ENCODE results near the gene NID2. TPM values are rescaled to one million over a fixed set of nuclear protein-coding genes. Genes with fewer than 3 reads are reported as not detected.

NID2 gene
- polyA plus RNA-seq, 2 donors, result 2.9 to 3.1 TPM

DNA sequence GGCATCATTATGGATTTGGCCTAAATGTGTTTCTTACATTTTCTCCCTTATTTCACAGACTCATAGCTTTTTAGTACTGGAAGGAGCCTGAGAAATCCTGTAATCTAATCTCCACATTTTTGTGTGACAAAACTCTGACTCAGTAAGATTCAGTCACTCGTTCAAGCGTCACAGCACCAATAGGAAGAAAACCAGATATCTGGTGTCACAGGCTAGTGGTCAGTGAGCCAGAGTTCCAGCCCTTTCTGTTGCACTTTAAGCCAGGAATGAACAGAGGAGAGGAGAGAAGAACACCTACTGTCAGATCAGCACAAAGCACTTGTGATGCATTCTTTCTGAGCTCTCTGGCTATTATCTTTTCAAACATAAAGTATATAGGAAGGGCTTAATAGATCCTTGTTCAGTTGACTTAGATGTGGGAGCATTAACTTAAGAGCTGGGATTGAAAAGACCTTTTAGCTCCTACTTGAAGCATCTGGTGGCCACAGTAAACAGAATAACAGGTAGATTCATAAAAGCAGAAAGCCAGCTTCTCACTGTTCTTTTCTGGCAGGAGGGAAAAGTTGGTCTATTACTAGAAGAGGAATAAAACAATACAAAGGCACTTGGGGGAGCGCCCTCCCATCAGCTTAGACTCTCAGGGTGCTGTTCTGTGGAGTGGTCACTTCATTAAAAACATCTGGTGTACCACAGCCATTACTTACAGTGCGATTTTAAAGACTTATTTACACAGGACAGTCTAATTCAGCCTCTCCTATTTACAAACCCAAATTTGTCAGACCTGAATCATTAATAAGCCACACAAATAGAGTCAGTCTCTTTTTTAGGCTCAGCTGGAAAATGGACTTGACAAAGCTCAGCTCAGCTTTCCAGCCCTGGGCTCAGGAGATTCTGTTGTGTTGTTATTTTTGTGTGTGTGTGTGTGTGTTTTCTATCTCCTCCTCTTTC is 12.2 kb upstream of the NID2 start:
- Histone ChIP-seq H3K27ac (ENCODE audit: low read depth in 2 of 2, low read length in 1 of 2) (no peak overlapping the region), H3K4me3 (ENCODE audit: low read depth in 1 of 2, low read length in 2 of 2) (no peak overlapping the region), H3K9me3 (ENCODE audit: control insufficient read depth in 2 of 2, insufficient read depth in 1 of 2, low read depth in 1 of 2, low read length in 1 of 2) (no peaks in the 10 kb centered on the region), H3K4me1 (ENCODE audit: control insufficient read depth in 2 of 2, insufficient read depth in 2 of 2, low read length in 1 of 2) (no peaks in the 10 kb centered on the region), H3K27me3 (ENCODE audit: control insufficient read depth in 1 of 2, insufficient read depth in 2 of 2, low read length in 2 of 2) (no peaks in the 10 kb centered on the region), H3K36me3 (ENCODE audit: control insufficient read depth in 2 of 2, insufficient read depth in 2 of 2, low read length in 1 of 2) (no peaks in the 10 kb centered on the region)
- whole genome bisulfite sequencing, 2 donors, result 61 to 76% methylated on average over 4 of the region's 4 CpGs

DNA sequence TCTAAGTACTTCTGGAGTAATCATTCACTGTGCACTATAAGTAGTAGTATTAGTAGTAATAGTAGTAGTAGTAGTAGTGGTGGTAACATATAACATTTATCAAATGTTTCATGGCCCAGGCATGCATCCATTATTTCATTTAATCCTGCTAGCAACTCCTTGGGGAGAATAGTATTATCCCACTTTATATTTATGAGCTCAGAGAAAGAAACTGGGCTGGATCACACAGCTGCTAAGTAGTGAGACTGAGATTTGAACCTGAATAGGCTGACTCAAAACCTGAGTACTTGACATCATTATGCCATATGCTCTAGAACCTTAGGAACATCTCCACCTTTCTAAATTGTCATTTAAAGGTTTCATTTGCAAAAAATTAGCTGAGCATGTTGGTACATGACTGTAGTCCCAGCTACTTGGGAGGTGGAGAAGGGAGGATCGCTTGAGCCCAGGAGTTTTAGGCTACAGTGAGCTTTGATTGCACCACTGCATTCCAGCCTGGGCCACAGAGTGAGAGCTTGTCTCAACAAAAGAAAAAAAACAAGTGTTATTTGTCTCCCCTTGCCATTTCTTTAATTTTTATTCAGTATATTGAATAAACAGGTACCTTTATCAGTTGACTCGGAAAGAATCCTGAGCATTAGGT is 11.4 kb upstream of the NID2 start:
- Histone ChIP-seq H3K9me3 (ENCODE audit: control insufficient read depth in 2 of 2, insufficient read depth in 1 of 2, low read depth in 1 of 2, low read length in 1 of 2) (no peaks in the 10 kb centered on the region), H3K27me3 (ENCODE audit: control insufficient read depth in 1 of 2, insufficient read depth in 2 of 2, low read length in 2 of 2) (no peaks in the 10 kb centered on the region), H3K4me3 (ENCODE audit: low read depth in 1 of 2, low read length in 2 of 2) (no peak overlapping the region), H3K36me3 (ENCODE audit: control insufficient read depth in 2 of 2, insufficient read depth in 2 of 2, low read length in 1 of 2) (no peaks in the 10 kb centered on the region), H3K27ac (ENCODE audit: low read depth in 2 of 2, low read length in 1 of 2) (no peak overlapping the region), H3K4me1 (ENCODE audit: control insufficient read depth in 2 of 2, insufficient read depth in 2 of 2, low read length in 1 of 2) (no peaks in the 10 kb centered on the region)
- 78% methylated on average over 2 of the region's 2 CpGs for WGBS, 2 donors

- H3K4me1 ChIP-seq (ENCODE audit: control insufficient read depth in 2 of 2, insufficient read depth in 2 of 2, low read length in 1 of 2), result no peaks in the 10 kb centered on the region
- no peak overlapping the region for H3K4me3 ChIP-seq (ENCODE audit: low read depth in 1 of 2, low read length in 2 of 2)
- WGBS, 2 donors, result 62 to 72% methylated on average over 7 of the region's 7 CpGs
- no peaks in the 10 kb centered on the region for H3K9me3 ChIP-seq (ENCODE audit: control insufficient read depth in 2 of 2, insufficient read depth in 1 of 2, low read depth in 1 of 2, low read length in 1 of 2)
- H3K27ac ChIP-seq (ENCODE audit: low read depth in 2 of 2, low read length in 1 of 2), result no peak overlapping the region
- H3K27me3 ChIP-seq (ENCODE audit: control insufficient read depth in 1 of 2, insufficient read depth in 2 of 2, low read length in 2 of 2), result no peaks in the 10 kb centered on the region
- no peaks in the 10 kb centered on the region for H3K36me3 ChIP-seq (ENCODE audit: control insufficient read depth in 2 of 2, insufficient read depth in 2 of 2, low read length in 1 of 2)
These were observed 10.5 kb upstream of the NID2 start for GRCh38 chr14:52079239-52079959.

DNA sequence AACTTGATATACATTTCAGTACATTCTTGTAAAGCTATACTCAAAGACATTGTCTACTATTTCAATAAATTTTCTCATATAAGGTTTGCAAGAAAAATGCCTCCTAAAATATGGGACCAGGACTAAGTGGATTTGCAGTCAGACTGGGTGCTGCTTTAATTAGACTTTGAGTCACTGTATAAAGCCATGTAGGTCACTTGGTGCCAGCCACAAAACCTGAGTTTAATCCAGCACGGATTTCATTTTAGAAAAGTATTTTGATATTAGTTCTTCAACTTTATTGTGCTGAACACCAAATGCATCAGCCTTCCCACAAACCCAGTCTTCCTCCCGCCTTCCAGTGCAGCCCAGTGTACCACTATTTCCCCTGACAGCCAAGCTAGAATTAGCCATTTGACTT is 9.9 kb upstream of the NID2 start:
- H3K36me3 ChIP-seq (ENCODE audit: control insufficient read depth in 2 of 2, insufficient read depth in 2 of 2, low read length in 1 of 2), result no peaks in the 10 kb centered on the region
- no peak overlapping the region for H3K27ac ChIP-seq (ENCODE audit: low read depth in 2 of 2, low read length in 1 of 2)
- no peaks in the 10 kb centered on the region for H3K4me1 ChIP-seq (ENCODE audit: control insufficient read depth in 2 of 2, insufficient read depth in 2 of 2, low read length in 1 of 2)
- 89 to 90% methylated on average over 2 of the region's 2 CpGs for WGBS, 2 donors
- H3K9me3 ChIP-seq (ENCODE audit: control insufficient read depth in 2 of 2, insufficient read depth in 1 of 2, low read depth in 1 of 2, low read length in 1 of 2), result no peaks in the 10 kb centered on the region
- H3K4me3 ChIP-seq (ENCODE audit: low read depth in 1 of 2, low read length in 2 of 2), result no peak overlapping the region
- no peaks in the 10 kb centered on the region for H3K27me3 ChIP-seq (ENCODE audit: control insufficient read depth in 1 of 2, insufficient read depth in 2 of 2, low read length in 2 of 2)

- Histone ChIP-seq H3K36me3 (ENCODE audit: control insufficient read depth in 2 of 2, insufficient read depth in 2 of 2, low read length in 1 of 2) (no peaks in the 10 kb centered on the region), H3K4me1 (ENCODE audit: control insufficient read depth in 2 of 2, insufficient read depth in 2 of 2, low read length in 1 of 2) (no peaks in the 10 kb centered on the region), H3K4me3 (ENCODE audit: low read depth in 1 of 2, low read length in 2 of 2) (no peak overlapping the region), H3K27me3 (ENCODE audit: control insufficient read depth in 1 of 2, insufficient read depth in 2 of 2, low read length in 2 of 2) (no peaks in the 10 kb centered on the region), H3K9me3 (ENCODE audit: control insufficient read depth in 2 of 2, insufficient read depth in 1 of 2, low read depth in 1 of 2, low read length in 1 of 2) (no peaks in the 10 kb centered on the region), H3K27ac (ENCODE audit: low read depth in 2 of 2, low read length in 1 of 2) (no peak overlapping the region)
- 64 to 65% methylated on average over 2 of the region's 2 CpGs for WGBS, 2 donors
These were observed 9.3 kb upstream of the NID2 start for GRCh38 chr14:52078095-52078531.

DNA sequence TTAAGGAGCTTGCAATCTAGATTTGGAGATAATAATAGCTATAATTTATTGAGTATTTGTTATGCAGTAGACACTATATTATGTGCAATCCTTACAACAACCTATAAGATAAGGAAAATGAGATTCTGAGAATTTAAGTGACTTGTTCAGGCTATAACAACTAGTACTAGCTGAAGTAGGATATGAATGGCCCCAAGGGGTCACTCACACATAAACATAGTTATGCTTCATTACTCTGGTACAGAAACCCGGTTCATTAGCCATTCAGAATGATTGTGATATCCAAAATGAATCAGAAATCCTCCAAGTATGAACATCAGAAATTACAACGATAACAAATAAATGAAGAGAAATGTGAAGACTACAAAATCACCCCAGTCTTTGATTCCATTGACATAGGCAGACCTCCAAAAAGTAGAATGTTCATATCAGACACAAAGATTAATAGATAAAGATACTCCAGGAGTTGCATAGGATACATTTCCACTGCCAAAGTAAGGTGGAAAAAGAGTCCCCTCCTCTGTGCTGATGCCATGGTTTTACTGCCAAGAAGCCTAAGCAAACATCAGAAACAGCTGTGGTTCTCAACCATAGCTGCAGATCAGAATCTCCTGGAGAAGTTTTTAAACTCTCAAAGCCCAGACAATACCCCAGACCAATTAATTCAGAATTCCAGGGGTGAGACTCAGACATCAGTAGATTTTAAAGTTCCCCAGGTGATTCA is 8.6 kb upstream of the NID2 start:
- no peaks in the 10 kb centered on the region for H3K4me1 ChIP-seq (ENCODE audit: control insufficient read depth in 2 of 2, insufficient read depth in 2 of 2, low read length in 1 of 2)
- no peaks in the 10 kb centered on the region for H3K36me3 ChIP-seq (ENCODE audit: control insufficient read depth in 2 of 2, insufficient read depth in 2 of 2, low read length in 1 of 2)
- no peaks in the 10 kb centered on the region for H3K9me3 ChIP-seq (ENCODE audit: control insufficient read depth in 2 of 2, insufficient read depth in 1 of 2, low read depth in 1 of 2, low read length in 1 of 2)
- H3K27me3 ChIP-seq (ENCODE audit: control insufficient read depth in 1 of 2, insufficient read depth in 2 of 2, low read length in 2 of 2), result no peaks in the 10 kb centered on the region
- no peak overlapping the region for H3K27ac ChIP-seq (ENCODE audit: low read depth in 2 of 2, low read length in 1 of 2)
- WGBS, 2 donors, result 49 to 68% methylated on average over 2 of the region's 2 CpGs
- H3K4me3 ChIP-seq (ENCODE audit: low read depth in 1 of 2, low read length in 2 of 2), result no peak overlapping the region

GRCh38 chr14:52076334-52076733 is 7.5 kb upstream of the NID2 start:
- H3K4me3 ChIP-seq (ENCODE audit: low read depth in 1 of 2, low read length in 2 of 2), result no peak overlapping the region
- no peaks in the 10 kb centered on the region for H3K9me3 ChIP-seq (ENCODE audit: control insufficient read depth in 2 of 2, insufficient read depth in 1 of 2, low read depth in 1 of 2, low read length in 1 of 2)
- H3K27ac ChIP-seq (ENCODE audit: low read depth in 2 of 2, low read length in 1 of 2), result no peak overlapping the region
- H3K27me3 ChIP-seq (ENCODE audit: control insufficient read depth in 1 of 2, insufficient read depth in 2 of 2, low read length in 2 of 2), result no peaks in the 10 kb centered on the region
- no peaks in the 10 kb centered on the region for H3K4me1 ChIP-seq (ENCODE audit: control insufficient read depth in 2 of 2, insufficient read depth in 2 of 2, low read length in 1 of 2)
- 51 to 55% methylated on average over 4 of the region's 4 CpGs for WGBS, 2 donors
- no peaks in the 10 kb centered on the region for H3K36me3 ChIP-seq (ENCODE audit: control insufficient read depth in 2 of 2, insufficient read depth in 2 of 2, low read length in 1 of 2)

GRCh38 chr14:52075371-52075770 is 6.5 kb upstream of the NID2 start:
- 94 to 96% methylated on average over 4 of the region's 4 CpGs for WGBS, 2 donors
- H3K9me3 ChIP-seq (ENCODE audit: control insufficient read depth in 2 of 2, insufficient read depth in 1 of 2, low read depth in 1 of 2, low read length in 1 of 2), result no peaks in the 10 kb centered on the region
- H3K36me3 ChIP-seq (ENCODE audit: control insufficient read depth in 2 of 2, insufficient read depth in 2 of 2, low read length in 1 of 2), result no peaks in the 10 kb centered on the region
- H3K4me1 ChIP-seq (ENCODE audit: control insufficient read depth in 2 of 2, insufficient read depth in 2 of 2, low read length in 1 of 2), result no peaks in the 10 kb centered on the region
- no peaks in the 10 kb centered on the region for H3K27me3 ChIP-seq (ENCODE audit: control insufficient read depth in 1 of 2, insufficient read depth in 2 of 2, low read length in 2 of 2)
- no peak overlapping the region for H3K27ac ChIP-seq (ENCODE audit: low read depth in 2 of 2, low read length in 1 of 2)
- H3K4me3 ChIP-seq (ENCODE audit: low read depth in 1 of 2, low read length in 2 of 2), result no peak overlapping the region

DNA sequence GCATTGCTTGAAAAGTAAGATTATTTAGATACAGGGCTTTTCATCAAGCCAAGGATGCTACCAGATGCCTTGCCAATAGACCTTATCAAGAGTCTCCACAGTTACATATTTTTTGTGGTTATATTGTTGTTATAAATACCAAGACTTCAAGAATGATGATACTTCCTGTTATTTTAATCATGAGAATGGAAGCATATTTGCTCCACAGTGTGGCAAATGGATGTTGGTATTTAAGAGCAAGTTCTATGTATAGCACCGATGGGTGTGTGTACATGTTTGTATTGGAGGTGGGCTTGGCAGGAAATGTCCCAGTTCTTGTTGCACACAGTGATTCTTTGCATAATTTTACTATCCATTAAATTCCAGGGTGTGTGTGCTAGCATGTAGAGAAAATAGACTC is 4.4 kb upstream of the NID2 start:
- WGBS, 2 donors, result 58 to 71% methylated on average over 1 of the region's 1 CpG
- Histone ChIP-seq H3K9me3 (ENCODE audit: control insufficient read depth in 2 of 2, insufficient read depth in 1 of 2, low read depth in 1 of 2, low read length in 1 of 2) (no peaks in the 10 kb centered on the region), H3K27ac (ENCODE audit: low read depth in 2 of 2, low read length in 1 of 2) (no peak overlapping the region), H3K27me3 (ENCODE audit: control insufficient read depth in 1 of 2, insufficient read depth in 2 of 2, low read length in 2 of 2) (no peaks in the 10 kb centered on the region), H3K4me3 (ENCODE audit: low read depth in 1 of 2, low read length in 2 of 2) (no peak overlapping the region), H3K4me1 (ENCODE audit: control insufficient read depth in 2 of 2, insufficient read depth in 2 of 2, low read length in 1 of 2) (peaks cover 3 to 11% of the 10 kb centered on the region in 2 donors), H3K36me3 (ENCODE audit: control insufficient read depth in 2 of 2, insufficient read depth in 2 of 2, low read length in 1 of 2) (no peaks in the 10 kb centered on the region)
